SK-N-MC (cell line): ENCODE data around the gene ZNF236.
"Not testable (repeated sequence)": the region's sequence is repeated elsewhere in the genome, so short reads cannot be mapped to it uniquely, and the experiment has no call there.

Experiments used
- EZH2 ChIP-seq: fragments of 200-600 bp; sonication (generic); IDR thresholded peaks from one replicate; pipeline ENCODE4 v1.6.1; 2017; ENCODE audit warnings: antibody characterized with exemption
- POLR2AphosphoS5 ChIP-seq: IDR thresholded peaks from 2 replicates; pipeline ENCODE4 v1.6.1; 2012; ENCODE audit warnings: mild to moderate bottlenecking, low read depth, low read length, borderline replicate concordance

- TF ChIP-seq EZH2, POLR2AphosphoS5: not testable (repeated sequence)
Measured at GRCh38 chr18:76967299-76967698, 144.9 kb downstream of the ZNF236 start.
